ENCODE measurements around the gene XIAP. TPM values are rescaled to one million over a fixed set of nuclear protein-coding genes. Genes with fewer than 3 reads are reported as not detected.

XIAP gene
- total RNA-seq, 1 donor from 2014 or later = 53.1 TPM

DNA sequence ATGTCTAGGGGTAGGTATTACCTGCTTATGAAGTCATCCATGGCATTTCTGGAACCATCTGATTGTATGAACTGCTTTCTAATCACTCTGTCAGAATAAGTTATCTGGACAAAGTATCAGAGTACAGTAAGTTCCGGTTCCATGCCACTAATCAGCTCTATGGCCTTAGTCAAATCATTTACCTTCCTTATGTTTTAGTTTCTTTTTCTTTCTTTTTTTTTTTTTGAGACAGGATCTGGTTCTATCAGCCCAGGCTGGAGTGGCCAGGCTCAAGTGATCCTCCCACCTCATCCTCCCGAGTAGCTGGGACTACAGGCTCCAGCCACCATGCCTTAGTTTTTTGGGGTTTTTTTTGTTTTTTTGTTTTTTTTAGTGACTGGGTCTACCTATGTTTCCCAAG, 11.5 kb downstream of the XIAP start:
- H3K79me2 ChIP-seq (ENCODE audit: insufficient read depth, low read length) = peaks cover 70% of the 10 kb centered on the region
- peaks cover 2% of the 10 kb centered on the region for H3K36me3 Mint-ChIP-seq (ENCODE audit: low read depth, unreplicated experiment)
- H3K4me1 ChIP-seq (ENCODE audit: insufficient read depth, low read length) = no peaks in the 10 kb centered on the region
- H3K4me3 Mint-ChIP-seq (ENCODE audit: unreplicated experiment) = no peak overlapping the region
- H3K27ac Mint-ChIP-seq (ENCODE audit: unreplicated experiment) = no peak overlapping the region
- H3K9me3 Mint-ChIP-seq (ENCODE audit: unreplicated experiment) = no peaks in the 10 kb centered on the region
- H3K4me2 ChIP-seq (ENCODE audit: low read length) = no peak overlapping the region
- no peak for FAIRE-seq
- peaks cover 15% of the 10 kb centered on the region for H4K20me1 ChIP-seq (ENCODE audit: insufficient read depth, low read length)
- TF ChIP-seq, protein P1, sequence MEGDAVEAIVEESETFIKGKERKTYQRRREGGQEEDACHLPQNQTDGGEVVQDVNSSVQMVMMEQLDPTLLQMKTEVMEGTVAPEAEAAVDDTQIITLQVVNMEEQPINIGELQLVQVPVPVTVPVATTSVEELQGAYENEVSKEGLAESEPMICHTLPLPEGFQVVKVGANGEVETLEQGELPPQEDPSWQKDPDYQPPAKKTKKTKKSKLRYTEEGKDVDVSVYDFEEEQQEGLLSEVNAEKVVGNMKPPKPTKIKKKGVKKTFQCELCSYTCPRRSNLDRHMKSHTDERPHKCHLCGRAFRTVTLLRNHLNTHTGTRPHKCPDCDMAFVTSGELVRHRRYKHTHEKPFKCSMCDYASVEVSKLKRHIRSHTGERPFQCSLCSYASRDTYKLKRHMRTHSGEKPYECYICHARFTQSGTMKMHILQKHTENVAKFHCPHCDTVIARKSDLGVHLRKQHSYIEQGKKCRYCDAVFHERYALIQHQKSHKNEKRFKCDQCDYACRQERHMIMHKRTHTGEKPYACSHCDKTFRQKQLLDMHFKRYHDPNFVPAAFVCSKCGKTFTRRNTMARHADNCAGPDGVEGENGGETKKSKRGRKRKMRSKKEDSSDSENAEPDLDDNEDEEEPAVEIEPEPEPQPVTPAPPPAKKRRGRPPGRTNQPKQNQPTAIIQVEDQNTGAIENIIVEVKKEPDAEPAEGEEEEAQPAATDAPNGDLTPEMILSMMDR (IDR thresholded peaks at IDR 0.05; ENCODE audit: insufficient read depth, low read depth, low read length) = no peak
- no peak for TF ChIP-seq EZH2 (IDR thresholded peaks at IDR 0.05; ENCODE audit: insufficient read depth, low read length)
- H3K36me3 ChIP-seq (ENCODE audit: insufficient read depth, low read length) = no peaks in the 10 kb centered on the region
- no peaks in the 10 kb centered on the region for H3K9me3 ChIP-seq (ENCODE audit: insufficient read depth, low read depth, low read length)
- H3K27me3 ChIP-seq (ENCODE audit: insufficient read depth, low read length) = no peaks in the 10 kb centered on the region
- no peaks in the 10 kb centered on the region for H3K27me3 Mint-ChIP-seq (ENCODE audit: low read depth, unreplicated experiment)
- DNase-seq (ENCODE audit: low read depth) = no peak
- H2AFZ ChIP-seq (ENCODE audit: low read depth, low read length) = no peak overlapping the region
- H3K4me3 ChIP-seq (ENCODE audit: insufficient read depth, low read depth, low read length) = no peak overlapping the region
- H3K4me1 Mint-ChIP-seq (ENCODE audit: low read depth, unreplicated experiment) = peaks cover 4% of the 10 kb centered on the region
- no peak overlapping the region for H3K27ac ChIP-seq (ENCODE audit: low read depth, low read length)
- H3K9ac ChIP-seq (ENCODE audit: low read length) = no peak overlapping the region

DNA sequence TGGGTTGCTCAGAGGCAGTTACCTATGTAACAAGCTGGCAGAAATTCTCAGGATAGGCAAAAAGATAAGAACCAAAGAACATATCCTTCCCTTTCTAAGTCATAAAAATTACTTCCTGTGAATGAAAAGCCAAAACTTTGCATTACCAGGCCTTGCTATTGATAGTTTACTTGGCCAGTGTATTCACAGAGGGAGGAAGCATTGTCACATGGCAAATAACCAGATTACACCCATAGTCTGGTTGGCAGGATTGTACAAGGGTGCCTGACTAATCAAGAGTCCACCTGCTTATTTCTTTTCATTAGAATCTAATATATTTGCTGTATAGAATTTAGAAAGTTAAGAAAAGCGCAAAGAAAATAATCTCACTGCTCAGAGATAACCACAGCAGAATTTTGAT, 14.1 kb downstream of the XIAP start:
- no peak for DNase-seq (ENCODE audit: low read depth)

DNA sequence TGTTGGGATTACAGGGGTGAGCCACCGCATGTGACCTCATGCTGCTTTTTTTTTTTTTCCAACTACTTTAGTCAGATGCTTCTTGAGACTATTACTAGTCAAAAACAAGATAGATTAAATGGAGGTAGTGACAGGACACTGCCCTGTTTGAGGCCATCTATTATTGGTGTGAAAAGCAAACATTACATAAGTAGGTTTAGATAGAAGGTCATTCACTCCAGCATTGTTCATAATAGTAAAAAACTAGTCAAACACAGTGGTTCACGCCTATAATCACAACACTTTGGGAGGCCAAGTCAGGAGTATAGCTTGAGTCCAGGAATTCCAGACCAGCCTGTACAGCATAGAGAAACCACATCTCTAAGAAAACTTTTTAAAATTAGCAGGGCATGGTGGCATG, 16.3 kb downstream of the XIAP start:
- Histone ChIP-seq H3K79me2 (ENCODE audit: insufficient read depth, low read length) (peaks cover 64% of the 10 kb centered on the region), H3K9me3 (ENCODE audit: insufficient read depth, low read depth, low read length) (no peaks in the 10 kb centered on the region), H3K4me3 (ENCODE audit: insufficient read depth, low read depth, low read length) (no peak overlapping the region), H3K4me2 (ENCODE audit: low read length) (no peak overlapping the region), H3K27ac (ENCODE audit: low read depth, low read length) (no peak overlapping the region), H3K9ac (ENCODE audit: low read length) (no peak overlapping the region), H3K4me1 (ENCODE audit: insufficient read depth, low read length) (peaks cover 6% of the 10 kb centered on the region), H3K36me3 (ENCODE audit: insufficient read depth, low read length) (no peaks in the 10 kb centered on the region), H2AFZ (ENCODE audit: low read depth, low read length) (no peak overlapping the region), H4K20me1 (ENCODE audit: insufficient read depth, low read length) (peaks cover 6% of the 10 kb centered on the region), H3K27me3 (ENCODE audit: insufficient read depth, low read length) (no peaks in the 10 kb centered on the region)
- no peaks in the 10 kb centered on the region for H3K27me3 Mint-ChIP-seq (ENCODE audit: low read depth, unreplicated experiment)
- no peak overlapping the region for H3K4me3 Mint-ChIP-seq (ENCODE audit: unreplicated experiment)
- no peak overlapping the region for H3K27ac Mint-ChIP-seq (ENCODE audit: unreplicated experiment)
- DNase-seq (ENCODE audit: low read depth) (no peak), FAIRE-seq (no peak)
- H3K36me3 Mint-ChIP-seq (ENCODE audit: low read depth, unreplicated experiment) = peaks cover 5% of the 10 kb centered on the region
- TF ChIP-seq EZH2 (IDR thresholded peaks at IDR 0.05; ENCODE audit: insufficient read depth, low read length) = no peak
- TF ChIP-seq, protein P1 (IDR thresholded peaks at IDR 0.05; ENCODE audit: insufficient read depth, low read depth, low read length) = no peak
- H3K4me1 Mint-ChIP-seq (ENCODE audit: low read depth, unreplicated experiment) = peaks cover 8% of the 10 kb centered on the region
- no peaks in the 10 kb centered on the region for H3K9me3 Mint-ChIP-seq (ENCODE audit: unreplicated experiment)

More for the DNA sequence above, 14.1 kb downstream of the XIAP start:
- H3K4me1 ChIP-seq (ENCODE audit: insufficient read depth, low read length) = peaks cover 6% of the 10 kb centered on the region
- H3K4me2 ChIP-seq (ENCODE audit: low read length) = no peak overlapping the region
- no peak for TF ChIP-seq EZH2 (IDR thresholded peaks at IDR 0.05; ENCODE audit: insufficient read depth, low read length)
- TF ChIP-seq, protein P1 (IDR thresholded peaks at IDR 0.05; ENCODE audit: insufficient read depth, low read depth, low read length) = no peak
- no peaks in the 10 kb centered on the region for H3K27me3 Mint-ChIP-seq (ENCODE audit: low read depth, unreplicated experiment)
- peaks cover 76% of the 10 kb centered on the region for H3K79me2 ChIP-seq (ENCODE audit: insufficient read depth, low read length)
- no peak overlapping the region for H3K27ac ChIP-seq (ENCODE audit: low read depth, low read length)
- no peaks in the 10 kb centered on the region for H3K9me3 ChIP-seq (ENCODE audit: insufficient read depth, low read depth, low read length)
- H3K9me3 Mint-ChIP-seq (ENCODE audit: unreplicated experiment) = no peaks in the 10 kb centered on the region
- no peak overlapping the region for H3K4me3 ChIP-seq (ENCODE audit: insufficient read depth, low read depth, low read length)
- peaks cover 9% of the 10 kb centered on the region for H4K20me1 ChIP-seq (ENCODE audit: insufficient read depth, low read length)
- no peak overlapping the region for H3K4me3 Mint-ChIP-seq (ENCODE audit: unreplicated experiment)
- no peaks in the 10 kb centered on the region for H3K27me3 ChIP-seq (ENCODE audit: insufficient read depth, low read length)
- H3K4me1 Mint-ChIP-seq (ENCODE audit: low read depth, unreplicated experiment) = peaks cover 6% of the 10 kb centered on the region
- H2AFZ ChIP-seq (ENCODE audit: low read depth, low read length) = no peak overlapping the region
- H3K27ac Mint-ChIP-seq (ENCODE audit: unreplicated experiment) = no peak overlapping the region
- no peak overlapping the region for H3K9ac ChIP-seq (ENCODE audit: low read length)
- no peak for FAIRE-seq
- H3K36me3 ChIP-seq (ENCODE audit: insufficient read depth, low read length) = no peaks in the 10 kb centered on the region
- H3K36me3 Mint-ChIP-seq (ENCODE audit: low read depth, unreplicated experiment) = peaks cover 3% of the 10 kb centered on the region

Measured in astrocyte (in vitro differentiated cells and primary cell).